Transverse colon (tissue), 4 donors: Measurements from ENCODE around the gene RHOB. TPM values are rescaled to one million over a fixed set of nuclear protein-coding genes. Genes with fewer than 3 reads are reported as not detected.

ENCODE experiments used
- DNase-seq: peaks from one replicate; pipeline ENCODE4 v3.0.0-alpha.2; 2019
- H3K27ac ChIP-seq, 4 donors: fragments of 200-600 bp; sonication (generic); 2 replicates each; pipeline ENCODE4 v1.5.1; 2016 to 2018; ENCODE audit warnings: inconsistent platforms in 4 of 4
- H3K27me3 ChIP-seq: fragments of 200-600 bp; sonication (generic); 2 replicates; pipeline ENCODE4 v1.5.1; 2017; ENCODE audit warnings: inconsistent platforms
- H3K36me3 ChIP-seq, 4 donors: fragments of 200-600 bp; sonication (generic); 2 replicates each; pipeline ENCODE4 v1.5.1; 2017 to 2019; ENCODE audit warnings: inconsistent platforms in 4 of 4
- H3K4me1 ChIP-seq, 4 donors: fragments of 200-600 bp; sonication (generic); 2 replicates each; pipeline ENCODE4 v1.5.1; 2017 to 2020; ENCODE audit warnings: inconsistent platforms in 4 of 4
- H3K4me3 ChIP-seq, 4 donors: fragments of 200-600 bp; sonication (generic); 1 replicate in 1 of 4; 2 replicates in 3 of 4; pipeline versions ENCODE4 v1.5.1 to v1.6.1; 2017 to 2019; ENCODE audit warnings: inconsistent platforms in 4 of 4
- H3K9me3 ChIP-seq, 2 donors: fragments of 200-600 bp; sonication (generic); 2 replicates each; pipeline ENCODE4 v1.5.1; 2017 to 2019; ENCODE audit warnings: inconsistent platforms in 2 of 2
- CTCF ChIP-seq, 5 experiments: fragments of 200-600 bp in 3 of 5; fragments of 450-650 bp in 2 of 5; sonication (generic) in 3 of 5; IDR thresholded peaks; 1 replicate in 2 of 5; 2 replicates in 3 of 5; pipeline ENCODE4 v1.5.1; 2016 to 2017; ENCODE audit warnings: antibody characterized with exemption in 5 of 5, inconsistent platforms in 3 of 5, mild to moderate bottlenecking in 2 of 5, moderate library complexity in 1 of 5
- EP300 ChIP-seq: sonication (generic); formaldehyde crosslinking; IDR thresholded peaks from one replicate; pipeline ENCODE4 v1.6.1; 2017; ENCODE audit warnings: antibody characterized with exemption, low read depth
- POLR2A ChIP-seq: fragments of 450-650 bp; IDR thresholded peaks from one replicate; pipeline ENCODE4 v1.6.1; 2016; ENCODE audit warnings: antibody characterized with exemption, mild to moderate bottlenecking, moderate library complexity
- POLR2AphosphoS5 ChIP-seq, 3 donors: sonication (generic); formaldehyde crosslinking; IDR thresholded peaks; one replicate each; pipeline ENCODE4 v1.6.1; 2016; ENCODE audit warnings: antibody characterized with exemption in 3 of 3
- WGBS, 2 donors: methylation state at CpG; one replicate each; pipeline ENCODE4 v1.1.5; 2018; ENCODE audit warnings: low coverage in 1 of 2; 5-methylcytosine and 5-hydroxymethylcytosine counted together
- in situ Hi-C, 4 donors: fragments of 200-750 bp; cut with MboI; loops; one replicate each; pipeline versions ENCODE4 v1.15.0 to v1.15.1; 2017; ENCODE audit warnings: low sequenced_read_pairs in 3 of 4, low pct_ligation_motif_present in 1 of 4, low pct_unique_long_range_greater_than_20kb in 1 of 4
- intact Hi-C: fragments of 100-400 bp; cut with DNase I; formaldehyde crosslinking; loops from one replicate; pipeline ENCODE4 v1.15.1; 2023; ENCODE audit warnings: low total_unique reads
- total RNA-seq, 4 donors: library from RNA; depleted of rRNA; stranded (reverse); fragments of >200 nt; gene quantifications; one replicate each; pipeline ENCODE4 v1.1.0, GENCODE V29; 2016

RHOB gene
- total RNA-seq, 4 donors from 2014 or later = 360 to 732 (median 532) TPM

DNA sequence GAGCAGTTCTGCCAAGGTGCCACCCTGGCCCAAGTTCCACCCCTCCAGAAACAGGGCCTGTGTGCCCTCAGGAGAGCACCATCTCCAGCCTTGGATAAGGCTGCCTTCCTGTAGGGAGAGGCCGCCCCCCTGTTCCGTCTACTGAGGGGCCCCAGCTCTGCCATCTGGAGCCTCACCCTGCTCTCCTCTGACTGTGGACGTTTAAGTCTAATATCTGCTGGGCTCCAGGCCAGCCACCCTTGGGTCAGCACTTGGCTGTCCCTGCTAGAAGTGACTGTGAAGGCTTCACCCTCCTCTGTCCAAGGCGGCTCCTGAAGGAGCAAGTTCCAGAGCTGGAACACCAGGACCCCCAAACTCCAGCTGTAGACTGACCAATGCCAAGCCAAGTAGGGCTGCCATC lies 26.3 kb downstream of the RHOB start:
- 83% methylated on average over 4 of the region's 4 CpGs; no CpG with 5 or more reads in 1 of the 2 donors for WGBS, 2 donors
- in situ Hi-C loops (no loop called here), intact Hi-C loops (no loop called here)
- DNase-seq = no peak
- Histone ChIP-seq H3K27ac (no peak overlapping the region), H3K27me3 (no peaks in the 10 kb centered on the region), H3K4me3 (no peak overlapping the region), H3K36me3 (no peaks in the 10 kb centered on the region), H3K4me1 (no peaks in the 10 kb centered on the region), H3K9me3 (no peaks in the 10 kb centered on the region)
- TF ChIP-seq POLR2AphosphoS5 (IDR thresholded peaks at IDR 0.05) (no peak), EP300 (no peak), CTCF (IDR thresholded peaks at IDR 0.05) (no peak), POLR2A (no peak)

- in situ Hi-C loops (no loop called here), intact Hi-C loops (no loop called here)
- Histone ChIP-seq H3K9me3 (no peaks in the 10 kb centered on the region), H3K4me3 (no peak overlapping the region), H3K36me3 (no peaks in the 10 kb centered on the region), H3K27ac (no peak overlapping the region), H3K4me1 (no peaks in the 10 kb centered on the region), H3K27me3 (no peaks in the 10 kb centered on the region)
- no peak for DNase-seq
- WGBS, 2 donors = 89 to 90% methylated on average over 2 to 7 of the region's 7 CpGs
- TF ChIP-seq POLR2A (no peak), CTCF (IDR thresholded peaks at IDR 0.05) (no peak), EP300 (no peak), POLR2AphosphoS5 (IDR thresholded peaks at IDR 0.05) (no peak)
Observed at GRCh38 chr2:20474757-20475566, 28.1 kb downstream of the RHOB start.

DNA sequence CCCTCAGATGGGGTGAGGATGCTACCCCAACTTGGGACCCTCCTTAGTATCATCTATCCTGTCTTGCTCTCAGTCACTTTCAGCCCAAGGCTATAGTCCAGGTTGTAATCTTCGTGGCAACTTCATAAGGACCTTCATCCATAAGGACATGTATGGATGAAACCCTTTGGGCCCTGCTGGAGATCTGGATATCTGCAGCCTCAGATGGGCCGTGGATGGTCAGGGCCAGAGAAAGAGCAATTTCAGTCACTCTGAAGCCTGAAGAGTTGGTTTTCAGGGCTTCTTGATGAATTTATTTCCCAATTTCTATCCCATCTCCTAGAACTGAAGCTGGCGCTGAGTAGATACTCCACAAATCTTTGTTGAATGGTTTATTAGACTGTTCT lies 28.7 kb downstream of the RHOB start:
- in situ Hi-C loops (no loop called here), intact Hi-C loops (no loop called here)
- no peaks in the 10 kb centered on the region for H3K9me3 ChIP-seq
- DNase-seq = no peak
- H3K27ac ChIP-seq = no peak overlapping the region
- no peaks in the 10 kb centered on the region for H3K27me3 ChIP-seq
- 90 to 93% methylated on average over 2 to 3 of the region's 3 CpGs for WGBS, 2 donors
- H3K36me3 ChIP-seq = no peaks in the 10 kb centered on the region
- TF ChIP-seq EP300 (no peak), POLR2AphosphoS5 (IDR thresholded peaks at IDR 0.05) (no peak), CTCF (IDR thresholded peaks at IDR 0.05) (no peak), POLR2A (no peak)
- no peak overlapping the region for H3K4me3 ChIP-seq
- no peaks in the 10 kb centered on the region for H3K4me1 ChIP-seq

- in situ Hi-C loops = no loop called here
Observed at GRCh38 chr2:20476481-20476880, 29.6 kb downstream of the RHOB start.

More at GRCh38 chr2:20476481-20476880, 29.6 kb downstream of the RHOB start:
- no peaks in the 10 kb centered on the region for H3K36me3 ChIP-seq
- 88% methylated on average over 1 of the region's 1 CpG; no CpG with 5 or more reads in 1 of the 2 donors for WGBS, 2 donors
- TF ChIP-seq CTCF (IDR thresholded peaks at IDR 0.05) (no peak), POLR2A (no peak), EP300 (no peak), POLR2AphosphoS5 (IDR thresholded peaks at IDR 0.05) (no peak)
- no peak for DNase-seq
- H3K4me1 ChIP-seq = no peaks in the 10 kb centered on the region
- no peak overlapping the region for H3K27ac ChIP-seq
- H3K27me3 ChIP-seq = no peaks in the 10 kb centered on the region
- intact Hi-C loops = no loop called here
- H3K4me3 ChIP-seq = no peak overlapping the region
- no peaks in the 10 kb centered on the region for H3K9me3 ChIP-seq
